Central memory CD8-positive, alpha-beta T cell (primary cell): ENCODE measurements around the gene PM20D1.
"Not testable (repeated sequence)": the region's sequence is repeated elsewhere in the genome, so short reads cannot be mapped to it uniquely, and the experiment has no call there.

Experiments used
- ATAC-seq: fragments of 150-1000 bp; cut with Tn5 transposase; replicated peaks from 2 replicates; pipeline ENCODE4 v1.10.0; 2022; ENCODE audit warnings: mild to moderate bottlenecking, moderate FRiP score, moderate number of reproducible peaks; ENCODE audit not compliant: poor library complexity, severe bottlenecking; ENCODE audit errors: extremely low read depth
- DNase-seq, 2 donors: peaks; one replicate each; pipeline ENCODE4 v3.0.0; 2021; ENCODE audit warnings: low spot score in 2 of 2
- H3K27ac Mint-ChIP-seq: one replicate; pipeline ENCODE4 v1.8.0; 2022; ENCODE audit warnings: low read depth, mild to moderate bottlenecking, moderate library complexity, mixed read lengths
- H3K27me3 Mint-ChIP-seq: one replicate; pipeline ENCODE4 v1.8.0; 2022; ENCODE audit warnings: mixed read lengths
- H3K36me3 Mint-ChIP-seq: one replicate; pipeline ENCODE4 v1.8.0; 2022; ENCODE audit warnings: mild to moderate bottlenecking, moderate library complexity, mixed read lengths; ENCODE audit not compliant: insufficient read depth
- H3K4me1 Mint-ChIP-seq: one replicate; pipeline ENCODE4 v1.8.0; 2022; ENCODE audit warnings: mixed read lengths
- H3K4me3 Mint-ChIP-seq: one replicate; pipeline ENCODE4 v1.8.0; 2022; ENCODE audit warnings: mild to moderate bottlenecking, moderate library complexity, mixed read lengths
- H3K9me3 Mint-ChIP-seq: one replicate; pipeline ENCODE4 v1.8.0; 2022; ENCODE audit warnings: mixed read lengths

PM20D1 gene

DNA sequence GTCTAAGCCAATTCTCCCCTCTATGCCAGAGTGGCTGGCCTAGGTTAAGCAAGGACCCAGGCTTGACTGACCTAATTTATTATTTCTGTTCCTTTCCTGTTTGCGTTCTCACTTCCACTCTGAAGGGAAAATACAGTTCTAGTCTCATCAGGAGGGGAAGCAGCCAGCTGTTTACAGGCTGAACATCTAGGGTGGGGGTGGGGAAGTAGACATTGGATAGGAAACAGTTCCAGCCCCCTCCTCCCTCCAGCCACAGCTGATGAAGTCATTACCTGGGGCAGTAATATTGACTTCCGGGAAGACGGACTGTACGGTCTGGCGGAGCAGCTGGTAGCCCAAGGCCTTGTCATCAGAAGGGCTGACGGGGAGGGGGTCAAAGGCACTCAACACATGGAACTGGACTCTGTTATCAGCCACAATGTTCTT is 17.6 kb downstream of the PM20D1 start:
- DNase-seq (no peak), ATAC-seq (no peak)
- H3K27me3 Mint-ChIP-seq, result no peaks in the 10 kb centered on the region
- no peaks in the 10 kb centered on the region for H3K9me3 Mint-ChIP-seq
- no peaks in the 10 kb centered on the region for H3K36me3 Mint-ChIP-seq
- H3K4me3 Mint-ChIP-seq, result no peak overlapping the region
- no peaks in the 10 kb centered on the region for H3K4me1 Mint-ChIP-seq
- no peak overlapping the region for H3K27ac Mint-ChIP-seq

DNA sequence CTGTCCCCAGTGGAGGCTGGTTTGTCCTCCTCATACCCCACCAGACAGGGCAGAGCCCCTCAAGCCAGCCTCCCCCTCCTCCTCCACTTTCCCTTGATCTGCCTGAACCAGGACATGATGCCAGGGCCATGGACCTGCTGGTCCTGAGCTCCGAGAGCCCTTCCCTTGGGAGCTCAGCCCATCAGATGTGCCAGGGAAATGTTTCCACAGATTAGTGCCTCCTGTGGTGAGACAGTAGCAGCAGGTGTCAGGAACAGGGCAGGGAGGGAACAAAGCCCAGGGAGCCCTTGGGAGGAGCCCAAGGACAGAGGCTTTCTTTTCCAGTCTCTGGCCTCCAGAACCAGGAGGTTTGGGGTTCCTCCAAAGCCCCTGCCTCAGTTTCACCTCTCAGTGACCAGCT is 22.3 kb downstream of the PM20D1 start:
- DNase-seq, result no peak
- Mint-ChIP-seq H3K27ac (no peak overlapping the region), H3K4me3 (no peak overlapping the region), H3K9me3 (no peaks in the 10 kb centered on the region), H3K27me3 (no peaks in the 10 kb centered on the region), H3K36me3 (no peaks in the 10 kb centered on the region), H3K4me1 (peaks cover 12% of the 10 kb centered on the region)
- ATAC-seq, result no peak

DNA sequence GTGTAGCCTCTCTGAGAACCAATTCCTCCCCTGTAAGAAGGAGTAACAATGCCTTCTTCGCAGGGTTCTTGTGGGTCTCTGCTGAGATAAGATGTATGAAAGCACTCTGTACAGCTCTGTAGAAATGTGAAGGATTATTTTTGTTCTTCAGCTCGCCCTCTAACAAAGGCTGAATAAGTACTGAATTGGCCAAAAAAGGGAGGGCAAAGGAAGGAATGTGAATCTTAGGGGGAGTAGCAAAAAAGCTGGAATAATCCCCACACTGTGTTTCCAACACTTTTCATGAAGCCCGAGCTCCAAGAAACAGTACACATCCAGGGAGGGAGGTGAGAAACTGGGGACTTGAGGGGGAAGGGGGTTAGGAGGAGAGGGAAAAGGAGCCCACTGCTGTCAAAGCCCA is 22.9 kb downstream of the PM20D1 start:
- peaks cover 12% of the 10 kb centered on the region for H3K4me1 Mint-ChIP-seq
- no peak for DNase-seq
- no peak overlapping the region for H3K4me3 Mint-ChIP-seq
- H3K9me3 Mint-ChIP-seq, result no peaks in the 10 kb centered on the region
- no peak overlapping the region for H3K27ac Mint-ChIP-seq
- H3K36me3 Mint-ChIP-seq, result no peaks in the 10 kb centered on the region
- H3K27me3 Mint-ChIP-seq, result no peaks in the 10 kb centered on the region
- no peak for ATAC-seq

DNA sequence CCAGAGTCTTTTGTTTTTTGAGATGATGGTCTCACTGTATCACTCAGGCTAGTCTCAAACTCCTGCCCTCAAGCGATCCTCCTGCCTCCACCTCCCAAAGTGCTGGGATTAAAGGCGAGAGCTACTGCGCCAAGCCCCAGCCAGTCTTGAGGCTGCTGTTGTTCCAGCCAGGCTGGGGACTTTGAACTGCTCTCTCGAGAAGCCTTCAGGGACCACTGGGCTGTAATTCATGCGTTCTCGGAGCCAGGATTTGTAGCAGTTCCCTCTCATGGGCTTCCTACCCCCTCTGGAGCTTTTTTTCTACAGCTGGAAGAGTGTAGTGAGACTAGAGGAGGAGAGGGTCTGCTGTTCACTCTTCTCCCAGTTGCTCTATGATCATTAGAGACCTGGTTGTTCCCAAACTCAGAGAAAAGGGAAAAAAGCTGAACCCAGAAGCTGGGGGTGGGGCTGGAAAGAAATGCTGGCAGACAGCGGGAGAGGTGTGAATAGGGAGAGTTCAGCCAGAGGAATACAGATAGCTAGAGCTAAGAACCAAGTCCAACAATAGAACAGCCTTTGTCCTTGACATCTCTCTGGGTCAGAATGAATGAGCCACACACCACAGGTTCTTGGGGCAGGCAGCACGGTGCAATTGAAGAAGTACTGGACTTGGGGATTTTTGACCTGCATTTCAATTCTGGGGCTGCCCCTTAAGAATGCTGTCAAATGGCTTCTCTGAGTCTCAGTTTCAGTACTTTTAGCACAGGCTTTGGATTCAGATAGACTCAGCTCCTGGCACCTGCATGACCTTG is 23.7 kb downstream of the PM20D1 start:
- Mint-ChIP-seq H3K36me3 (no peaks in the 10 kb centered on the region), H3K4me1 (peaks cover 12% of the 10 kb centered on the region), H3K4me3 (no peak overlapping the region), H3K27me3 (no peaks in the 10 kb centered on the region), H3K27ac (no peak overlapping the region), H3K9me3 (no peaks in the 10 kb centered on the region)
- DNase-seq (no peak), ATAC-seq (no peak)

DNA sequence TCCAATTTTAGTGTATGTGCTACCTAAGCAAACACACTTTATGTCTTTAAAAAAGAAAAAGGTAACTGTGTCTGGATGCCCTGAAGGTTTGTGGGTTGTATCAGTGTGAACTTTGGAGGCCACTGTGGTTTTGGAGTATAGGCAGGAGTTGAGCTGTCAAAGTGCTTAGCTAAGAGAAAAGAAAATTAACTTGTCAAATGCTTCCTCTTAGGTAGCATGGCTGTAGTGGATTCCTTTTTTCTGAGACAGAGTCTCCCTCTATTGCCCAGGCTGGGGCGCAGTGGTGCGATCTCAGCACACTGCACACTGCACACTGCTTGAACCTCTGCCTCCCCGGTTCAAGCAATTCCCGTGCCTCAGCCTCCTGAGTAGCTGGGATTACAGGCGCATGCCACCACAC is 25.8 kb downstream of the PM20D1 start:
- ATAC-seq (peak; percentile 36), DNase-seq (no peak)
- Mint-ChIP-seq H3K36me3 (no peaks in the 10 kb centered on the region), H3K4me1 (peaks cover 12% of the 10 kb centered on the region), H3K4me3 (no peak overlapping the region), H3K27me3 (no peaks in the 10 kb centered on the region), H3K27ac (no peak overlapping the region), H3K9me3 (no peaks in the 10 kb centered on the region)

DNA sequence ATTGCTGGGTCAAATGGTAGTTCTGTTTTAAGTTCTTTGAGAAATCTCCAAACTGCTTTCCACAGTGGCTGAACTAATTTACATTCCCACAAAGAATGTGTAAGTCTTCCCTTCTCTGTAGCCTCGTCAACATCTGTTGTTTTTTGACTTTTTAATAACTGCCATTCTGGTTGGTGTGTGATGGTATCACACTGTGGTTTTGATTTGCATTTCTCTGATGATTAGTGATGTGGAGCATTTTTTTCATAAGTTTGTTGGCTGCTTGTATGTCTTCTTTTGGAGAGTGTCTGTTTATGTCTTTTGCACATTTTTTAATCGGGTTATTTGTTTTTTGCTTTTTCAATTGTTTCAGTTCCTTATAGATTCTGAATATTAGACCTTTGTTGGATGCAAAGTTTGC is 26.7 kb downstream of the PM20D1 start:
- H3K4me1 Mint-ChIP-seq, result peaks cover 12% of the 10 kb centered on the region
- not testable (repeated sequence) for H3K4me3 Mint-ChIP-seq, H3K36me3 Mint-ChIP-seq, DNase-seq, H3K9me3 Mint-ChIP-seq, H3K27ac Mint-ChIP-seq, H3K27me3 Mint-ChIP-seq
- peak; percentile 67 for ATAC-seq

DNA sequence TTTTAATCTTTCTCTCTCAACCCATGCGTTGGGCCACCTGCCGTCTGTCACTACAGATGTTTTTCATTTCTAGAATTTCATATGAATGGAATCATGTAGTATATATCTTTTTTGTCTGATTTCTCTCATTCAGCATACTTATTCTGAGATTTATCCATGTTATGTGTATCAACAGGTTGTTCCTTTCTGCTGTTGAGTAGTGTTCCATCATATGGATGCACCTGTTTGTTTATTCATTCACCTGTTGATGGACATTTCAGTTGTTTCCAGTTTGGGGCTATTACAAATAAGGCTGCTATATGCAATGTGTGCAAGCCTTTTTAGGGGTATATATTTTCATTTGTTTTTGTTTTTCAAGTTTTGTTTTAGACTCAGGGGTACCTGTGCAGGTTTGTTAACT is 27.5 kb downstream of the PM20D1 start:
- DNase-seq (no peak), ATAC-seq (no peak)
- Mint-ChIP-seq H3K9me3 (no peaks in the 10 kb centered on the region), H3K27ac (no peak overlapping the region), H3K36me3 (no peaks in the 10 kb centered on the region), H3K4me1 (peaks cover 12% of the 10 kb centered on the region), H3K27me3 (no peaks in the 10 kb centered on the region), H3K4me3 (no peak overlapping the region)

DNA sequence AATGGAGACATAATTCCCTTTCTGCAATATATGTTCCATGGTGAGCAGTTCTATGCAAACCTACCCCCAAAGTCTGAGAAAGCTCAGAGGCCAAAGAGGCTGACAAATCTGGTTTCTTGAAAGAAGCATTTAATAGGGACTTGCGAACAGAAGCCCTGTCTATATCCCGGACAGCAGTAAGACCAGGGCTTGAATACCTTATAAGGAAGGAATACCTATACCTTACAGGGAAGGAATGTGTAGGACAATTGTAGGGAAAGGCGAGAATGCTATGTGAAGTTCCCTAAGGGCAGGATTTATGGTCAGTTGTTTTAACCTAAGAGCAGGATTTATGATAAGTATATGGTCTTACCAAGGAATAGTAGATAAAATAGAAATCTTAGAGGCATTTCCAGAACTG is 31.9 kb downstream of the PM20D1 start:
- no peak for DNase-seq
- Mint-ChIP-seq H3K4me3 (no peak overlapping the region), H3K27ac (no peak overlapping the region), H3K27me3 (no peaks in the 10 kb centered on the region), H3K9me3 (no peaks in the 10 kb centered on the region), H3K4me1 (peaks cover 10% of the 10 kb centered on the region), H3K36me3 (peaks cover 7% of the 10 kb centered on the region)
- ATAC-seq, result no peak

DNA sequence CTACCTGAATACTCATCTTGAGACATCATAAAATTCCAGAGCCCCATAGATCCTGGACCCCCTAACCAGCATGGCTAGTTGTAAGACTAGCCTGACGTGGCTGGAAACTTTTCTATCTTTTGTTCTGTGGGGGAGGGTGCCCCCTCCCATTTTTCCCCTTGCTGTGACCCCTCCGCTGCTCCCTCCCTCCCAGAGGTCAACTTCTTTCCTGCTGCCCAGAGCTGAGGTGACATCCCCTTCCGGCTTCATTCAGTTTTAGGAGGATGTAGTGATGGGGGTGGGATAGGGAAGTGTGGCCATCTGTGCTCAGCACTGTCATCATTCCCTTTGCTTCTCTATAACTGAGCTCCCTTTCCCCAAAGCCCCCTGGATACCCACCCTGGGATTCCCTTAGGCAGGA is 32.6 kb downstream of the PM20D1 start:
- no peaks in the 10 kb centered on the region for H3K9me3 Mint-ChIP-seq
- peaks cover 12% of the 10 kb centered on the region for H3K4me1 Mint-ChIP-seq
- no peak for DNase-seq
- H3K4me3 Mint-ChIP-seq, result no peak overlapping the region
- H3K27me3 Mint-ChIP-seq, result no peaks in the 10 kb centered on the region
- no peak overlapping the region for H3K27ac Mint-ChIP-seq
- peaks cover 10% of the 10 kb centered on the region for H3K36me3 Mint-ChIP-seq
- ATAC-seq, result no peak

DNA sequence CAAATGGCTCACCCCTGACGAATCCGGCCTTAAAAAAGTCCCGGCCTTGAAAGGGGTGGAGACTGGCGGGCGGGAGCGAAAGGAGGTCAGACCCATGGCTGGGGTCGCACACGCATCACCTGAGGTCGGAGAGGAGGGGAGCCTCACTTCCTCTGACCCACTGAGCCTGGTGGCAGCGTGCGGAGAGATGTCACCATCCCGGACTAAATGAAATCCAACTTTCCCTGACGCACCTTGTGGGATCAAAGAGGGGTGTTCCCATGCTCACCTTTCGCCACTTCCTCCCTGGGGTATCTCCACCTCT is 36.2 kb downstream of the PM20D1 start:
- Mint-ChIP-seq H3K27me3 (no peaks in the 10 kb centered on the region), H3K36me3 (peaks cover 15% of the 10 kb centered on the region), H3K4me3 (peak overlapping the region; percentile 95), H3K4me1 (peaks cover 48% of the 10 kb centered on the region), H3K27ac (peak overlapping the region; percentile 80), H3K9me3 (no peaks in the 10 kb centered on the region)
- no peak for ATAC-seq
- no peak for DNase-seq

DNA sequence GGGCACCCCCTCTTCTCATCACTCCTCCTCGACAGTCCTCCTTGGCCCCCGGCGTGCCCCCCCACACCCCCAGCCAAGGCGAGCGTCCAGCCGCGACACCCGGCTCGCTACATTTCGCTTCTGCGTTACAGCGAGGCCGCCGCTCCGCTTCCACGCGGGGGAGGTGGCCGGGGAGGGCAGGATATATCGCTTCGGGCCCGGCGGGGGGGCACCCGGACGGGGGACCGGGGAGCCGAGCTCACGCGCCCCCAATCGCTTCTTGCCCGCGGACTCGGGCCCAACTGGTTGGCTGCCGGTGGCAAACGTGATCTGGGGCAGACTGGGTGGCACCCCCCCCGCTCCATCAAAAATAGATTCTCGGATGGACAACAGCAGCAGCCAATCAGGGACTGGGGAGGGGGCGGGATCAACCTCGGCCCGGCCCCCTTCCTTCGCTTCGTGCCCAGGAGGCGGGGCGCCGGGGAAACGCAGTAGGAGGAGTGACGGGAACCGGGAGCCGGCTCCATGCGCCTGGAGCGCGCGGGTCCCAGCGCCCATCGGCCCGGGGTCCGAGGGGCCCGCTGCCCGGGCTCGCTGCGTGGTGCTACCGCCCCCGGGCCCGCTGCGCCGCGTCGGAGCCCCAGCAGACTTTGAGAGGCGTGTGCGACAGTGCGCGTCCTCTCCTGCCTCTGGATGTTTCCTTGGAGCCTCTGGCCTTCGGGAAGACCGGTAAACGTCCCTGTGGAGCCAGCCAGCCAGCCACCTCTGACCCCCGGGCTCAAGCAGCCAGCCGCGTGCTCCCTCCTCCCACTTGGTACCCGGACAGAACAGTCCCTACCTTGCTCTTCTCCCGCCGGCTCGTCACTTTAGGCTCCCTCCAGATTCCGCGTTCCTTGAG is 36.8 kb downstream of the PM20D1 start, which contains the start of gene SLC41A1:
SLC41A1 (minus strand) TSS at position 321 of the 877 bp plus-strand sequence. CDS start 2,757 bp downstream, outside the sequence.
- ATAC-seq (peak; percentile 97), DNase-seq (peak; percentile 80 to 91)
- Mint-ChIP-seq H3K27ac (peak within 1 kb of the TSS; percentile 80), H3K27me3 (no peaks in the 10 kb centered on the region), H3K36me3 (peaks cover 15% of the 10 kb centered on the region), H3K9me3 (no peaks in the 10 kb centered on the region), H3K4me1 (peaks cover 54% of the 10 kb centered on the region), H3K4me3 (peak within 1 kb of the TSS; percentile 95)

DNA sequence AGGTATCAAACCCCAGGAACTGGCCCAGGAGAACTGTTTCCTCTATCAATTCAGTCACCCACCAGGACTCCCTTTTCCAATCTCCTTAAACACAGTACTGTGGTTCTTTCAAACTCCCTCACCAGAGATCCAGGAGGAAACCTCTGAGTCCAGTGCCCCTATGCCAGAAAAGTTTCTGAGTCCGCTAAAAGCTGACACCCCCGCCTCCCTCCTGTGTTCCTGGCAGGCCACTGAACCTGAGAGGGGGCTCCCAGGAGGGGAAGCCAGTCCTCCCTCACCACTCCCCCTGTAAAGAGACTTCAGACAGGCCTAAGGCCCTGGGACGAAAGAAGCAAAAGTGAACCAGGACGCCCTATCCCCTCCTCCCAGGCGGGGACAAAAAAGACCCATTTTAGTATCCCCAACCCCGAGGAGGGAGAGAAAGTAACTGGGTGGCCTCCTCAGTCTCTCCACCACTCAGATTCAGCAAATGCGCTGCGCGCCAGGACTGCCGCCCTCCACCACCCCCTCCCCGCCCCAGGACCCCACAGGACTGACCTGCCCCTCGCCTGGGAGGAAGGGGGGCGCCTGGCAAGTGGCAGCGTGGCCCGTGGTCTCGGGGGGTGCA is 37.6 kb downstream of the PM20D1 start:
- no peak for ATAC-seq
- H3K9me3 Mint-ChIP-seq, result no peaks in the 10 kb centered on the region
- no peaks in the 10 kb centered on the region for H3K27me3 Mint-ChIP-seq
- no peak for DNase-seq
- peaks cover 58% of the 10 kb centered on the region for H3K4me1 Mint-ChIP-seq
- peak overlapping the region; percentile 80 for H3K27ac Mint-ChIP-seq
- peaks cover 15% of the 10 kb centered on the region for H3K36me3 Mint-ChIP-seq
- peak overlapping the region; percentile 95 for H3K4me3 Mint-ChIP-seq
